PC-9 (cell line): ENCODE data around the gene DHRS7B. TPM values are rescaled to one million over a fixed set of nuclear protein-coding genes. Genes with fewer than 3 reads are reported as not detected.

ENCODE experiments used
- BruUV-seq: library from RNA; stranded (reverse); fragments of 400-500 nt; replicated peaks from 2 replicates; lab custom pipeline; 2021; lab: Mats Ljungman, UMichigan
- CTCF ChIA-PET: fragments of 300-600 bp; sonication (Branson Sonifier 250); formaldehyde crosslinking; loops from one replicate; lab custom pipeline; 2022; ENCODE audit warnings: antibody characterized with exemption; lab: Charles Lee
- POLR2A ChIA-PET: fragments of 300-600 bp; sonication (Branson Sonifier 250); formaldehyde crosslinking; loops from one replicate; lab custom pipeline; 2022; ENCODE audit warnings: antibody characterized with exemption; ENCODE audit not compliant: unreplicated experiment; lab: Charles Lee
- DNase-seq, 2 experiments: peaks; one replicate each; pipeline versions ENCODE4 v3.0.0 to v3.0.0-alpha.2; 2015 to 2022; ENCODE audit warnings: mixed read lengths in 1 of 2
- H2AFZ ChIP-seq: fragments of 200-600 bp; sonication (generic); 2 replicates; pipeline ENCODE4 v1.8.1; 2017; ENCODE audit warnings: antibody characterized with exemption
- H3F3A ChIP-seq: fragments of 200-600 bp; sonication (generic); 2 replicates; pipeline ENCODE4 v1.8.1; 2017; ENCODE audit warnings: antibody characterized with exemption, mild to moderate bottlenecking, low read depth; ENCODE audit not compliant: insufficient read depth
- H3K27ac ChIP-seq: fragments of 200-600 bp; sonication (generic); 2 replicates; pipeline ENCODE4 v1.6.1; 2016; ENCODE audit warnings: mixed run types
- H3K27me3 ChIP-seq: fragments of 200-600 bp; sonication (generic); 2 replicates; pipeline ENCODE4 v1.6.1; 2016; ENCODE audit warnings: low read depth, mixed run types; ENCODE audit not compliant: insufficient read depth
- H3K36me3 ChIP-seq: fragments of 200-600 bp; sonication (generic); 2 replicates; pipeline ENCODE4 v1.6.1; 2016; ENCODE audit warnings: low read depth, mixed run types
- H3K4me1 ChIP-seq: fragments of 200-600 bp; sonication (generic); replicated peaks from 2 replicates; pipeline ENCODE4 v1.6.1; 2016; ENCODE audit warnings: mixed run types; ENCODE audit not compliant: insufficient read depth
- H3K4me2 ChIP-seq: fragments of 200-600 bp; sonication (generic); 2 replicates; pipeline ENCODE4 v1.6.1; 2017; ENCODE audit warnings: mixed run types
- H3K4me3 ChIP-seq: fragments of 200-600 bp; sonication (generic); 2 replicates; pipeline ENCODE4 v1.6.1; 2016; ENCODE audit warnings: mixed run types
- H3K79me2 ChIP-seq: fragments of 200-600 bp; sonication (generic); 2 replicates; pipeline ENCODE4 v1.6.1; 2017; ENCODE audit warnings: low read depth, mixed run types
- H3K9me2 ChIP-seq: fragments of 200-600 bp; sonication (generic); 2 replicates; pipeline ENCODE4 v1.8.1; 2017; ENCODE audit warnings: mild to moderate bottlenecking; ENCODE audit not compliant: insufficient read depth
- H3K9me3 ChIP-seq: fragments of 200-600 bp; sonication (generic); 2 replicates; pipeline ENCODE4 v1.8.1; 2016; ENCODE audit warnings: low read depth; ENCODE audit not compliant: insufficient read depth
- H4K20me1 ChIP-seq: fragments of 200-600 bp; sonication (generic); 2 replicates; pipeline ENCODE4 v1.8.1; 2017; ENCODE audit not compliant: insufficient read depth
- EZH2 ChIP-seq: fragments of 200-600 bp; sonication (generic); IDR thresholded peaks from 2 replicates; pipeline ENCODE4 v1.8.0; 2017; ENCODE audit warnings: antibody characterized with exemption, low read depth
- intact Hi-C: fragments of 100-400 bp; cut with micrococcal nuclease; formaldehyde crosslinking; loops from one replicate; pipeline ENCODE4 v1.10.0; 2022; ENCODE audit not compliant: unreplicated experiment
- total RNA-seq: library from RNA; stranded (reverse); gene quantifications from 2 replicates; pipeline ENCODE4 v1.2.3, GENCODE V29; 2021
- TF ChIP-seq, protein P1 (sequence below): fragments of 200-600 bp; sonication (generic); conservative IDR thresholded peaks from 2 replicates; pipeline ENCODE4 v1.6.1; 2017; ENCODE audit warnings: mixed run types, antibody characterized with exemption, mild to moderate bottlenecking, moderate library complexity

DHRS7B gene
- total RNA-seq, 1 experiment from 2014 or later, result 27.9 TPM

DNA sequence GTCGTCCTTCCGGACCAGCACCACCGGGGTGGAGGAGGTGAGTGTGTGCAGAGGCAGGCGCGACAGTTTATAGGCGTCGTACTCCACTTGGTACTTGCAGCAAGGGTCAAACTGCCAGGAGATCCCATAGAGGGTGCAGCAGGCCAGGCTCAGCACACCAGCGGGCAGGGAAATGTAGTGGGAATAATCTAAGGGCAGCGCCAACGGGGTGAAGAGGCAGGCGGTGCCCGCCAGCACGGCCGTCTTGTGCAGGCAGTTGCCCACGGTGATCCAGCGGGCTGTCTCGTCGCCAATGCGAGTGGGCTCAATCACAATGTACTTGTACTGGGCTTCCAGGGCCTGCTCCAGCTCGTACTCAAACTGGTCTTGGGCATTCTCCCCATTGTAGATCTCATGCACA lies 71.6 kb downstream of the DHRS7B start:
- no peaks in the 10 kb centered on the region for H3K4me1 ChIP-seq
- peaks cover 41% of the 10 kb centered on the region for H4K20me1 ChIP-seq
- TF ChIP-seq, protein P1, sequence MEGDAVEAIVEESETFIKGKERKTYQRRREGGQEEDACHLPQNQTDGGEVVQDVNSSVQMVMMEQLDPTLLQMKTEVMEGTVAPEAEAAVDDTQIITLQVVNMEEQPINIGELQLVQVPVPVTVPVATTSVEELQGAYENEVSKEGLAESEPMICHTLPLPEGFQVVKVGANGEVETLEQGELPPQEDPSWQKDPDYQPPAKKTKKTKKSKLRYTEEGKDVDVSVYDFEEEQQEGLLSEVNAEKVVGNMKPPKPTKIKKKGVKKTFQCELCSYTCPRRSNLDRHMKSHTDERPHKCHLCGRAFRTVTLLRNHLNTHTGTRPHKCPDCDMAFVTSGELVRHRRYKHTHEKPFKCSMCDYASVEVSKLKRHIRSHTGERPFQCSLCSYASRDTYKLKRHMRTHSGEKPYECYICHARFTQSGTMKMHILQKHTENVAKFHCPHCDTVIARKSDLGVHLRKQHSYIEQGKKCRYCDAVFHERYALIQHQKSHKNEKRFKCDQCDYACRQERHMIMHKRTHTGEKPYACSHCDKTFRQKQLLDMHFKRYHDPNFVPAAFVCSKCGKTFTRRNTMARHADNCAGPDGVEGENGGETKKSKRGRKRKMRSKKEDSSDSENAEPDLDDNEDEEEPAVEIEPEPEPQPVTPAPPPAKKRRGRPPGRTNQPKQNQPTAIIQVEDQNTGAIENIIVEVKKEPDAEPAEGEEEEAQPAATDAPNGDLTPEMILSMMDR, result no peak
- TF ChIP-seq EZH2, result no peak
- no peak overlapping the region for H3K4me2 ChIP-seq
- BruUV-seq, result no TSS peak
- ChIA-PET POLR2A (no interaction called here), CTCF (no interaction called here)
- intact Hi-C loops, result no loop called here
- H3F3A ChIP-seq, result no peaks in the 10 kb centered on the region
- no peaks in the 10 kb centered on the region for H3K9me3 ChIP-seq
- peaks cover 9% of the 10 kb centered on the region; the same call in 1 of the 2 replicates for H3K36me3 ChIP-seq
- H3K27me3 ChIP-seq, result no peaks in the 10 kb centered on the region
- H3K27ac ChIP-seq, result no peak overlapping the region
- no peaks in the 10 kb centered on the region for H3K9me2 ChIP-seq
- DNase-seq, result no peak
- peaks cover 39% of the 10 kb centered on the region for H3K79me2 ChIP-seq
- H3K4me3 ChIP-seq, result no peak overlapping the region
- H2AFZ ChIP-seq, result no peak overlapping the region

GRCh38 chr17:21199311-21199710 lies 72.5 kb downstream of the DHRS7B start:
- Histone ChIP-seq H3K27me3 (no peaks in the 10 kb centered on the region), H2AFZ (no peak overlapping the region), H3K4me1 (no peaks in the 10 kb centered on the region), H3K27ac (no peak overlapping the region), H3K79me2 (peaks cover 44% of the 10 kb centered on the region), H4K20me1 (peaks cover 49% of the 10 kb centered on the region), H3K9me3 (no peaks in the 10 kb centered on the region), H3K9me2 (no peaks in the 10 kb centered on the region), H3K4me3 (no peak overlapping the region), H3F3A (no peaks in the 10 kb centered on the region), H3K36me3 (peaks cover 9% of the 10 kb centered on the region; the same call in 1 of the 2 replicates), H3K4me2 (no peak overlapping the region)
- ChIA-PET CTCF (no interaction called here), POLR2A (no interaction called here)
- DNase-seq, result no peak
- intact Hi-C loops, result no loop called here
- BruUV-seq, result no TSS peak
- TF ChIP-seq EZH2, result no peak
- TF ChIP-seq, protein P1, result no peak

- no peak overlapping the region for H3K4me2 ChIP-seq
- peaks cover 49% of the 10 kb centered on the region for H3K79me2 ChIP-seq
- H3K27ac ChIP-seq, result no peak overlapping the region
- no peaks in the 10 kb centered on the region for H3K9me2 ChIP-seq
- H4K20me1 ChIP-seq, result peaks cover 55% of the 10 kb centered on the region
- BruUV-seq, result no TSS peak
- H2AFZ ChIP-seq, result no peak overlapping the region
- H3K4me3 ChIP-seq, result no peak overlapping the region
- CTCF ChIA-PET, result no interaction called here
- TF ChIP-seq, protein P1, result no peak
- TF ChIP-seq EZH2, result no peak
- no peaks in the 10 kb centered on the region for H3K4me1 ChIP-seq
- peaks cover 9% of the 10 kb centered on the region; the same call in 1 of the 2 replicates for H3K36me3 ChIP-seq
- no peaks in the 10 kb centered on the region for H3F3A ChIP-seq
- POLR2A ChIA-PET, result no interaction called here
- H3K27me3 ChIP-seq, result no peaks in the 10 kb centered on the region
- intact Hi-C loops, result no loop called here
- no peak for DNase-seq
- H3K9me3 ChIP-seq, result no peaks in the 10 kb centered on the region
Observed at GRCh38 chr17:21199856-21200255, 73.1 kb downstream of the DHRS7B start.
